Measurements from ENCODE around the gene JAM3.

GRCh38 chr11:134037046-134037908 is 31.6 kb upstream of the JAM3 start:
- TF ChIP-seq CTCF (IDR thresholded peaks at IDR 0.05) (no peak), POLR2AphosphoS5 (IDR thresholded peaks at IDR 0.05; ENCODE audit: low read depth, low read length) (no peak), IRF3 (IDR thresholded peaks at IDR 0.05; ENCODE audit: low read depth, low read length) (no peak), JUND (IDR thresholded peaks at IDR 0.05) (no peak), GATA2 (CRISPR knock-in tag; IDR thresholded peaks at IDR 0.05) (no peak), YY1 (IDR thresholded peaks at IDR 0.05; ENCODE audit: low read depth) (no peak), REST (IDR thresholded peaks at IDR 0.05; ENCODE audit: low read depth, low read length) (no peak), MEF2A (IDR thresholded peaks at IDR 0.05; ENCODE audit: borderline replicate concordance, low read depth) (no peak), FOSL2 (IDR thresholded peaks at IDR 0.05; ENCODE audit: borderline replicate concordance, low read depth) (no peak)
- TF ChIP-seq, protein P1, sequence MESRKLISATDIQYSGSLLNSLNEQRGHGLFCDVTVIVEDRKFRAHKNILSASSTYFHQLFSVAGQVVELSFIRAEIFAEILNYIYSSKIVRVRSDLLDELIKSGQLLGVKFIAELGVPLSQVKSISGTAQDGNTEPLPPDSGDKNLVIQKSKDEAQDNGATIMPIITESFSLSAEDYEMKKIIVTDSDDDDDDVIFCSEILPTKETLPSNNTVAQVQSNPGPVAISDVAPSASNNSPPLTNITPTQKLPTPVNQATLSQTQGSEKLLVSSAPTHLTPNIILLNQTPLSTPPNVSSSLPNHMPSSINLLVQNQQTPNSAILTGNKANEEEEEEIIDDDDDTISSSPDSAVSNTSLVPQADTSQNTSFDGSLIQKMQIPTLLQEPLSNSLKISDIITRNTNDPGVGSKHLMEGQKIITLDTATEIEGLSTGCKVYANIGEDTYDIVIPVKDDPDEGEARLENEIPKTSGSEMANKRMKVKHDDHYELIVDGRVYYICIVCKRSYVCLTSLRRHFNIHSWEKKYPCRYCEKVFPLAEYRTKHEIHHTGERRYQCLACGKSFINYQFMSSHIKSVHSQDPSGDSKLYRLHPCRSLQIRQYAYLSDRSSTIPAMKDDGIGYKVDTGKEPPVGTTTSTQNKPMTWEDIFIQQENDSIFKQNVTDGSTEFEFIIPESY (IDR thresholded peaks at IDR 0.05; ENCODE audit: borderline replicate concordance, low read depth), result no peak
- TF ChIP-seq, protein P2, sequence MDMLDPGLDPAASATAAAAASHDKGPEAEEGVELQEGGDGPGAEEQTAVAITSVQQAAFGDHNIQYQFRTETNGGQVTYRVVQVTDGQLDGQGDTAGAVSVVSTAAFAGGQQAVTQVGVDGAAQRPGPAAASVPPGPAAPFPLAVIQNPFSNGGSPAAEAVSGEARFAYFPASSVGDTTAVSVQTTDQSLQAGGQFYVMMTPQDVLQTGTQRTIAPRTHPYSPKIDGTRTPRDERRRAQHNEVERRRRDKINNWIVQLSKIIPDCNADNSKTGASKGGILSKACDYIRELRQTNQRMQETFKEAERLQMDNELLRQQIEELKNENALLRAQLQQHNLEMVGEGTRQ (IDR thresholded peaks at IDR 0.05; ENCODE audit: borderline replicate concordance, low read depth, low read length), result no peak
